ENCODE data around the gene ZNF705A. TPM values are rescaled to one million over a fixed set of nuclear protein-coding genes. Genes with fewer than 3 reads are reported as not detected.
"Not testable (repeated sequence)": the region's sequence is repeated elsewhere in the genome, so short reads cannot be mapped to it uniquely, and the experiment has no call there.

ZNF705A gene
- not detected in 2 replicates for total RNA-seq

GRCh38 chr12:8156845-8157244 lies at the start of gene ZNF705A:
TSS of gene ZNF705A (plus strand) at chr12:8157015. CDS start at chr12:8172626, 15,611 bp downstream.
- intact Hi-C loops (cut with micrococcal nuclease), result no loop called here

- intact Hi-C loops (cut with micrococcal nuclease), result loop anchor here (1.0 to 5.0 kb wide), 3 partner anchors 73 to 128 kb away; no protein-coding TSS in a partner anchor
Measured at GRCh38 chr12:8108808-8109398, 47.9 kb upstream of the ZNF705A start.

GRCh38 chr12:8113117-8113516 lies 43.7 kb upstream of the ZNF705A start:
- intact Hi-C loops (cut with micrococcal nuclease), result not testable (repeated sequence)

- intact Hi-C loops (cut with micrococcal nuclease), result no loop called here
Measured at GRCh38 chr12:8120072-8120713, 36.6 kb upstream of the ZNF705A start.

- intact Hi-C loops (cut with micrococcal nuclease), result no loop called here
Measured at GRCh38 chr12:8123124-8123912, 33.5 kb upstream of the ZNF705A start, which contains the start of gene CLEC4A. TSS of gene CLEC4A (plus strand) at chr12:8123617. CDS start at chr12:8123879, 262 bp downstream.

- intact Hi-C loops (cut with micrococcal nuclease), result no loop called here
Measured at GRCh38 chr12:8127138-8127537, 29.7 kb upstream of the ZNF705A start.

GRCh38 chr12:8133636-8134397 lies 23.0 kb upstream of the ZNF705A start:
- intact Hi-C loops (cut with micrococcal nuclease), result not testable (repeated sequence)

- intact Hi-C loops (cut with micrococcal nuclease), result not testable (repeated sequence)
Measured at GRCh38 chr12:8134398-8134930, 22.4 kb upstream of the ZNF705A start.

GRCh38 chr12:8141647-8142046 lies 15.2 kb upstream of the ZNF705A start:
- intact Hi-C loops (cut with micrococcal nuclease), result not testable (repeated sequence)

GRCh38 chr12:8143261-8143660 lies 13.6 kb upstream of the ZNF705A start:
- intact Hi-C loops (cut with micrococcal nuclease), result no loop called here

GRCh38 chr12:8145754-8146441 lies 10.9 kb upstream of the ZNF705A start:
- intact Hi-C loops (cut with micrococcal nuclease), result no loop called here

GRCh38 chr12:8146442-8146771 lies 10.4 kb upstream of the ZNF705A start:
- intact Hi-C loops (cut with micrococcal nuclease), result no loop called here

GRCh38 chr12:8154526-8154925 lies 2.3 kb upstream of the ZNF705A start:
- intact Hi-C loops (cut with micrococcal nuclease), result no loop called here

- intact Hi-C loops (cut with micrococcal nuclease), result no loop called here
Measured at GRCh38 chr12:8156416-8156815, 399 bp upstream of the ZNF705A start.

GRCh38 chr12:8157484-8158198 lies 826 bp downstream of the ZNF705A start:
- intact Hi-C loops (cut with micrococcal nuclease), result no loop called here

- intact Hi-C loops (cut with micrococcal nuclease), result not testable (repeated sequence)
Measured at GRCh38 chr12:8172911-8173310, 16.1 kb downstream of the ZNF705A start.

GRCh38 chr12:8179989-8180585 lies 23.3 kb downstream of the ZNF705A start:
- intact Hi-C loops (cut with micrococcal nuclease), result loop anchor here (5.0 kb wide), 1 partner anchor 73 kb away; no protein-coding TSS in a partner anchor

- intact Hi-C loops (cut with micrococcal nuclease), result loop anchor here (5.0 kb wide), 1 partner anchor 74 kb away; no protein-coding TSS in a partner anchor
Measured at GRCh38 chr12:8181271-8181670, 24.5 kb downstream of the ZNF705A start.

- intact Hi-C loops (cut with micrococcal nuclease), result loop anchor here (5.0 kb wide), 1 partner anchor 76 kb away; no protein-coding TSS in a partner anchor
Measured at GRCh38 chr12:8182923-8183322, 26.1 kb downstream of the ZNF705A start.

Data from T-helper 2 cell treated with Interferon-gamma antibody and Interleukin-4, amounts not matched to agents 100 ng/mL and 5 ng/mL, for 36 hours (primary cell).